Astrocyte of the spinal cord (primary cell): Measurements from ENCODE around the gene PPP1R27.

Experiments used
- DNase-seq: peaks from one replicate; pipeline ENCODE4 v3.0.0; 2011; ENCODE audit warnings: low read depth, low spot score
- H3K4me3 ChIP-seq: 2 replicates; pipeline ENCODE4 v1.5.1; 2011; ENCODE audit warnings: low read depth, mild to moderate bottlenecking, low read length, moderate library complexity
- in situ Hi-C: cut with HindIII; loops from 2 replicates; pipeline ENCODE4 v1.10.0; 2017; ENCODE audit warnings: low sequenced_read_pairs
- TF ChIP-seq, protein P1 (sequence below): IDR thresholded peaks from 2 replicates; pipeline ENCODE4 v1.5.1; 2012; ENCODE audit warnings: low read depth, mild to moderate bottlenecking, low read length, inconsistent platforms

PPP1R27 gene

DNA sequence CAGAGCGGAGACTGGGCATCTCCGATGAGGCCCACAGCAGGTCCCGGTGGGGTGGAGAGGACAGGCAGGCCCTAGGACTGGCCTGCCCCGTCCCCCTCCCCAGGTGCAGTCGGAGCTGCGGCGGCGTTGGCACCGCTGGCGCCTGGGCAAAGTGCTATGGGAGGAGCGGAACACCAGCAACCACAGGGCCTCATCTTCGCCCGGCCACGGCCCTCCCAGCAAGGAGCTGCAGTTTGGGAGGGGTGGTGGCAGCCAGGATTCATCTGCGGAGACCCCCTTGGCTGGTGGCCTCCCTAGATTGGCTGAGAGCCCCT lies 21.5 kb downstream of the PPP1R27 start:
- in situ Hi-C loops: no loop called here
- no peak for DNase-seq
- TF ChIP-seq, protein P1, sequence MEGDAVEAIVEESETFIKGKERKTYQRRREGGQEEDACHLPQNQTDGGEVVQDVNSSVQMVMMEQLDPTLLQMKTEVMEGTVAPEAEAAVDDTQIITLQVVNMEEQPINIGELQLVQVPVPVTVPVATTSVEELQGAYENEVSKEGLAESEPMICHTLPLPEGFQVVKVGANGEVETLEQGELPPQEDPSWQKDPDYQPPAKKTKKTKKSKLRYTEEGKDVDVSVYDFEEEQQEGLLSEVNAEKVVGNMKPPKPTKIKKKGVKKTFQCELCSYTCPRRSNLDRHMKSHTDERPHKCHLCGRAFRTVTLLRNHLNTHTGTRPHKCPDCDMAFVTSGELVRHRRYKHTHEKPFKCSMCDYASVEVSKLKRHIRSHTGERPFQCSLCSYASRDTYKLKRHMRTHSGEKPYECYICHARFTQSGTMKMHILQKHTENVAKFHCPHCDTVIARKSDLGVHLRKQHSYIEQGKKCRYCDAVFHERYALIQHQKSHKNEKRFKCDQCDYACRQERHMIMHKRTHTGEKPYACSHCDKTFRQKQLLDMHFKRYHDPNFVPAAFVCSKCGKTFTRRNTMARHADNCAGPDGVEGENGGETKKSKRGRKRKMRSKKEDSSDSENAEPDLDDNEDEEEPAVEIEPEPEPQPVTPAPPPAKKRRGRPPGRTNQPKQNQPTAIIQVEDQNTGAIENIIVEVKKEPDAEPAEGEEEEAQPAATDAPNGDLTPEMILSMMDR: no peak
- no peak overlapping the region for H3K4me3 ChIP-seq

DNA sequence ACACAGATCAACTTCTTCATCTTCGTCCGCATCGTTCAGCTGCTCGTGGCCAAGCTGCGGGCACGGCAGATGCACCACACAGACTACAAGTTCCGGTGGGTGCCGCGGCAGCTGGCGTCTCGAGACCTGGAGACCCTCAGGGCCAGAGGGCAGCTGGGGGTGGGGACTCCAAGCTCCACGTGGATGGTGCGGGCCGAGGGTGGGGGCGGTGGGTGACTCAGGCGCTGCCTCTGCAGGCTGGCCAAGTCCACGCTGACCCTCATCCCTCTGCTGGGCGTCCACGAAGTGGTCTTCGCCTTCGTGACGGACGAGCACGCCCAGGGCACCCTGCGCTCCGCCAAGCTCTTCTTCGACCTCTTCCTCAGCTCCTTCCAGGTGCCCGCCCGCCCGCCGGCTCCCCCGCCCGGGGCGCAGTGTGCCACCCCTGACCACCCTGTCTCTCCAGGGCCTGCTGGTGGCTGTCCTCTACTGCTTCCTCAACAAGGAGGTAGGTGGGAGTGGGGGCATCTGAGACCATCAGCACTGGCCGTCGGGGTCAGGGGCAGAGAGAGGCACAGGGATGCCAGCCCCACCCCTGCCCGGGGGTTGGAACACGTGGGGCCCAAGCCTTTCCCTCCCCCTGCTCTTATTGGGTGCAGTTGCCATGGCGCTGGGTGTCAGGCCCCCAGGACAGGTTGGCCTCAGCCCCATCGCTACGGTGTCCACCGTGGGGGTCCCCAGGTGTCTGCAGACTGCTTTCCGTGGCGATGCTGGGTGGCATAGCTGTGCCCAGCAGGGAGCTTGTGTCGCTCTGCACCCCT lies 22.1 kb downstream of the PPP1R27 start:
- in situ Hi-C loops: no loop called here
- no peak for DNase-seq
- TF ChIP-seq, protein P1: no peak
- no peak overlapping the region for H3K4me3 ChIP-seq

DNA sequence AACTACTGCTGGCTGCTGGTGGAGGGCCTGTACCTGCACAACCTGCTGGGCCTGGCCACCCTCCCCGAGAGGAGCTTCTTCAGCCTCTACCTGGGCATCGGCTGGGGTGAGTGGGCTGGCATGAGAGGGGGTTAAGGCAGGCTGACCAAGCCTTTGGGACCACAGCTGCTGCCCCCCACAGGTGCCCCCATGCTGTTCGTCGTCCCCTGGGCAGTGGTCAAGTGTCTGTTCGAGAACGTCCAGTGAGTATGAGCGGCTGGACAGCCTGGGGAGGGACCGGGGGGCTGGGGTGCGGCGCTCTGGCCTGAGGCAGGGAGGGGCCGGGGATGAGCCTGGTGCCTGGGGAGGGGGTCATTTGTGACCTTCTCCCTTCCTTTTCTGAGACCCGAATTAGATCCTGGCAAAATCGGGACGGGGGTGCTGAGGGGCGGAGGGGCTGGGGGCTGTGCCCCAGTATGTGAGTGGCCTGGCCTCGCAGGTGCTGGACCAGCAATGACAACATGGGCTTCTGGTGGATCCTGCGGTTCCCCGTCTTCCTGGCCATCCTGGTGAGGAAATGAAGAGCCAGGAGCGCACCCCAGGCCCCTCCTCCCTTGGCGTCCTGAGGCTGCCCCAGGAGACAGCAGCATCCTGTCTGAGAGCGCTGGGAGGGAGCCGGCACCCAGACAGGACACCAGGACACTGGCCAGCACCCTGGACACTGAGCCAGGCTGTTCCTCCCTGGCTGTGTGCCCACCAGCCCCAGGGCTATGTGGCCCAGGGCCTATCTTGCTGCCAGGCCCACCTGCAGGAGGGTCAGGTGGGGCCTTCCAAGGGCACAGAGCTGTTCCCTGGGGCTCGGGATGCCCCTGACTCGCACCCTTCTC lies 22.9 kb downstream of the PPP1R27 start:
- no peak for DNase-seq
- TF ChIP-seq, protein P1: no peak
- in situ Hi-C loops: no loop called here
- no peak overlapping the region for H3K4me3 ChIP-seq

DNA sequence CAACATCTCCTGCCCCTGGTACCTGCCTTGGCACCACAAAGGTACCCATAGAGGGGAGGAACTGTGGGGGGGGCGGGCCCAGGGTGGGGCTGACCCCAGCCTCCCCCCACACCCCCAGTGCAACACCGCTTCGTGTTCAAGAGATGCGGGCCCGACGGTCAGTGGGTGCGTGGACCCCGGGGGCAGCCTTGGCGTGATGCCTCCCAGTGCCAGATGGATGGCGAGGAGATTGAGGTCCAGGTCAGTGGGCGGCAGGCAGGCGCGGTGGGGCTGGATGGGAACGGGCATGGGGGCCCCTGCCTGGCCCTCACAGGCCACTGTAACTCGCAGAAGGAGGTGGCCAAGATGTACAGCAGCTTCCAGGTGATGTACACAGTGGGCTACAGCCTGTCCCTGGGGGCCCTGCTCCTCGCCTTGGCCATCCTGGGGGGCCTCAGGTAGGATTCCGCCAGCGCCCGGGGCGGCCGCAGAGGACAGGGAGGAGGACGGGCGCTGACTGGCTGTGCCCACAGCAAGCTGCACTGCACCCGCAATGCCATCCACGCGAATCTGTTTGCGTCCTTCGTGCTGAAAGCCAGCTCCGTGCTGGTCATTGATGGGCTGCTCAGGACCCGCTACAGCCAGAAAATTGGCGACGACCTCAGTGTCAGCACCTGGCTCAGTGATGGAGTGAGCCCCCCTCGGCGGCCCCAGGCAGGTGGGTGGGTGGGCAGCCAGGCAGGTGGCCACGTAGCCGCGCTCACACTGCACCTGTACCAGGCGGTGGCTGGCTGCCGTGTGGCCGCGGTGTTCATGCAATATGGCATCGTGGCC lies 23.8 kb downstream of the PPP1R27 start:
- TF ChIP-seq, protein P1: no peak
- in situ Hi-C loops: no loop called here
- no peak for DNase-seq
- H3K4me3 ChIP-seq: no peak overlapping the region

DNA sequence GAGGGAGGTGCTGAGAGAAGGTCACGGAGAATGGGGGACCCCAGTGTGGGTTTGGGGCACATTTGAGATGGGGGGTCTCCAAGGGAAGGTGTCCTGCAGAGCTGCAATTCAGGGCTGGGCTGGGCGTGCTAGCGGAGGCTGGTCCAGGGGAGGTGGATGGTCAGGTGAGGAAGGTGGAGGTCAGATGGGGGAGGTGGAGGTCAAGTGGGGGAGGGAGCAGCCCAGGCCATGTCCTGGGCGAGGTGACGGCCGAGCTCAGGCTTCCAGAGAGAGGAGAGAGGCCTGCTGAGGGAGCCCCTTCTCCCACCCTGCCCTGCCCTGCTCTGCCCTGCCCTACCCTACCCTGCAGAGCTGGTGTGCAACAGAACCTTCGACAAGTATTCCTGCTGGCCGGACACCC lies 24.4 kb downstream of the PPP1R27 start:
- TF ChIP-seq, protein P1: no peak
- H3K4me3 ChIP-seq: no peak overlapping the region
- in situ Hi-C loops: no loop called here
- no peak for DNase-seq

DNA sequence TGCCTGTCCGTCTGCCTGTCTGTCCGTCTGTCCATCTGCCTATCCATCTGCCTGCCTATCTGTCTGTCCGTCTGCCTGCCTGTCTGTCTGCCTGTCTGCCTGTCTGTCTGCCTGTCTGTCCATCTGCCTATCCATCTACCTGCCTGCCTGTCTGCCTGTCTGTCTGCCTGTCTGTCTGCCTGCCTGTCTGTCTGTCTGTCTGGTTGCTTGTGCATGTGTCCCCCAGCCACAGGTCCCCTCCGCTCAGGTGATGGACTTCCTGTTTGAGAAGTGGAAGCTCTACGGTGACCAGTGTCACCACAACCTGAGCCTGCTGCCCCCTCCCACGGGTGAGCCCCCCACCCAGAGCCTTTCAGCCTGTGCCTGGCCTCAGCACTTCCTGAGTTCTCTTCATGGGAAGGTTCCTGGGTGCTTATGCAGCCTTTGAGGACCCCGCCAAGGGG lies 25.3 kb downstream of the PPP1R27 start:
- no peak for DNase-seq
- TF ChIP-seq, protein P1: no peak
- H3K4me3 ChIP-seq: no peak overlapping the region
- in situ Hi-C loops: no loop called here
